Amniotic stem cell (primary cell): ENCODE data around the gene TCL1B.
"Not testable (repeated sequence)": the region's sequence is repeated elsewhere in the genome, so short reads cannot be mapped to it uniquely, and the experiment has no call there.

Experiments
- DNase-seq: peaks from one replicate; lab custom pipeline; 2025; lab: John Stamatoyannopoulos, UW

The TCL1B gene, protein sequence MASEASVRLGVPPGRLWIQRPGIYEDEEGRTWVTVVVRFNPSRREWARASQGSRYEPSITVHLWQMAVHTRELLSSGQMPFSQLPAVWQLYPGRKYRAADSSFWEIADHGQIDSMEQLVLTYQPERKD

GRCh38 chr14:95685978-95686922, at the start of gene TCL1B:
TSS of gene TCL1B (plus strand) at chr14:95686426. CDS start at chr14:95686468, 42 bp downstream.
- no peak for DNase-seq

DNA sequence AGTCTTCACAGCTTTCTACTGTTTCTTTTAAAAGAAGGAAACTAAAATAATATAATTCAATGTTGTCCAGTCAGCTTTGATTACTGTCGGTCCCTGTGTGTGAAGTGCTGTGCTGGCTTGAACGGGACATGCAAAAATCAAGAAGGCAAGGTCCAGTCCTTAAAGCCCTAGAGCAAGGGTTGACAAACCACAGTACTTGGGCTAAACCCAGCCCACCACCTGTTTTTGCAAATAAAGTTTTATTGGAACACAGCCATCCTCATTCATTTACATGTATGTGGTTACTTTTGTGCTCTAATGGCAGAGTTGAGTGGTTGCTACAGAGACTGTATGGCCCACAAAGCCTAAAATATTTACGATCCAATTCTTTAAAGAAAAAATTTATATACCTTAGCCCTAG, 41.2 kb upstream of the TCL1B start:
- no peak for DNase-seq

DNA sequence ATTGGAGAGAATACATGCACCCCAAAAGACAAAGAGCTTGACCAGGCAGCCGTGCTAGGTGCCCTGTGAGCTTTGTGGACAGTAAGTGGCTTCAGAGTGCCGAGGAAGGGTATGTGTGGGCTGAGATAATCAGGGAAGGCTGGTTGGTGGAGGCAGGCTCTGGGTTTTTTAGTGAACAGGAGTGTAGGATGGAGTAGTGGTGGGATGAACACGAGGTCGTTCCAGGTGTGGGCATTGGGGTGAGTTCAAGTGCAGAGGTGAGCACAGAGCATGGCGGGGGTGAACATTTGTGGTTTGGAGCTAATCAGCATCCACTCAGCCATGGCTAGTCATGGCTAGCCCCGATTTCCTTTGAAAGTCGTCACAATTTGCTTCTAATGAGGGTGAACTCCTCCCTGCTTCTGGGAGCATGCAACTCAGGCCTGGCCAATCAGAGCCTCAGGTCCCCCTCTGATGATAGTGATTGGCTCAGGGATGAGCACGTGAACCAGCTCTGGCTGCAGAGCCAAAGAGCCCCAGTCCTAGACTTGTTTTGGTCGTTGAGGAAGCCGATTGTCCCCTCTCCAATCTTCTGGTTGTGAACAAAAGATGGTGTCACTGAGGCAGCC, 40.7 kb upstream of the TCL1B start:
- DNase-seq: no peak

DNA sequence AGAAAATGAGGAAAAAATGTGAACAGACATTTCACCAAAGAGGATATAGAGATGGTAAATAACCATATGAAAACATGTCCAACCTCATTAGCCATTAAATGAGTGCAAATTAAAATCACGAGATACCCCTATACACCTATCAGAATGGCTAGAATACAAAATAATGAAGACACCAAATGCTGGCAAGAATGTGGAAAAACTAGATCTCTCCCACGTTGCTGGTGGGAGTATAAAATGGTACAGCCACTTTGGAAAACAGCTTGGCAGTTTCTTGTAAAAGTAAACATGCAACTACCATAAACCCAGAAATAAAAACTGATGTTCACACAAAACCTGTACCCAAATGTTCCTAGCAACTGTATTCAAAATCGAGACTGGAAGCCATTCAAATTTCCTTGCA, 38.3 kb upstream of the TCL1B start:
- DNase-seq: no peak

GRCh38 chr14:95649230-95649629, 37.0 kb upstream of the TCL1B start:
- no peak for DNase-seq

DNA sequence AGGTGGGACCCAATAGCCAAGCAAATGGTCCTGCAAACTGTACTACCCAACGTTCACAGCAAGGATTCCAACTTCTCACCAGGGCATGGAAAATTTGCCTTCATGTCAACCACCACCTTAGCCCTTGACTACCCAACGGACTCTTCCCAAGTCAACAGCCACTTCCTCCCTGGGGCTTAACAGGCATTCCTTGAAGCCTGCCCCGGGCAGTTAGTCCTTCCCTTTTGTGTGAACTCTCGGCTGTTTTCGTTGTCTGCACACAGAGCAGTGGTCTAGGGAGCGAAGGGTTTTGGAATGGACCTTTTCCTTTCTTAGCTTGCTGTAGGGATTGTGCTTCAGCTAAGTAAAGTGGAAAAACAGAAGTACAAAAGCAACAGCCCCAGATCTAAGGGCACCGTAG, 35.2 kb upstream of the TCL1B start:
- no peak for DNase-seq

- no peak for DNase-seq
Measured at GRCh38 chr14:95651821-95652583, 34.2 kb upstream of the TCL1B start.

DNA sequence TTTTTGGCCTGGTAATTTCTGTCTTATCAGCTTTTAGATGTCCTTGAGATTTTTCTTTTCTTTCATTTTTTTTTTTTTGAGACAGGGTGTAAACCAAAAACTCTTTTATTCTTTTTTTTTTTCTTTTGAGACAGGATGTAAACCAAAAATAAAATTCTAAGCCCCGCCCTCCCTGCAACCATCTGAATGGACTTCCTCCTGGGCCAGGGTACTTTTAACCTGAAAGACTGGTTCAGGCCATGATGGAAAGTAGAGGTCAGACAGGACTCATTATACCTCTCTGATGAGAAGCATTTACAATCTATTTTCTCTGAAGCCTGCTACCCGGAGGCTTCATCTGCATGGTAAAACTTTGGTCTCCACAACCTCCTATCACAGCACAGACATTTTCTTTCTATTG, 33.5 kb upstream of the TCL1B start:
- DNase-seq: no peak

DNA sequence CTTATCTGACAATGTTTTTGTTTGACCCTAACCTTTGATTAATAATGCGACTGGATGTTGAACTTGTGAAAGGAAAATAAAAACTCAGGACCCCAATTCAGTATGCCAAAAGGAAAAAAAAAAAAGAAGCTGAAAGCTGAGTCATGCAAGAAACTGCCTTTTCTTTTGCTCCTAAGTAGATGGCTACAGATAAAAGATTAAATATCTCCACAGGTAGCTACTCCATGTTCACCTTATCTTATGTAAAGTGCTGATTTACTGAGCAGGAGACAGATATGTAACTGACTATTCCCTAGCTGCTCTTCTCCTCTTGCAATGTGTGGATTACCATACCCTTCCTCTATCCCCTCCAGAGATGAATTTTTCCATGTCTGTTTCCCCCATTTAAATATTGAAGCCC, 30.8 kb upstream of the TCL1B start:
- no peak for DNase-seq

DNA sequence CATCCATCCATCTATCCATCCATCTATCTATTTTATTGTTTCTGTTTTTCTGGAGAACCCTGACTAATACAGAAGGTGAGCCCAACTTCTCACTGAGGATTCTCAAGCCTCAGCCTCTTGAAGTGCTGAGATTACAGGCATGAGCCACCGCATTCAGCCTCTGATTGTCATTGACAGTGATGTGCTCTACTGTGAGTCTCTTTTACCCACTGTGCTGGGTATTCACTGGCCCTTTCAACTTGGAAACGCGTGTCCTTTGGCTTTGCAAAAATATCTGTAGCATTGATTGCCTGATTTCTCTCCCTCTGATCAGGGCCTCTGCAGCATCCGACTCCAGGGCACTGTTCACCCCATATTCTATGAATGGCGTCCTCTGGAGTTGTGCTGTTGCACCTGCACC, 29.6 kb upstream of the TCL1B start:
- DNase-seq: no peak

GRCh38 chr14:95657454-95657853, 28.8 kb upstream of the TCL1B start:
- DNase-seq: no peak

GRCh38 chr14:95659293-95659989, 26.8 kb upstream of the TCL1B start:
- DNase-seq: no peak

- no peak for DNase-seq
Measured at GRCh38 chr14:95659990-95660385, 26.2 kb upstream of the TCL1B start.

DNA sequence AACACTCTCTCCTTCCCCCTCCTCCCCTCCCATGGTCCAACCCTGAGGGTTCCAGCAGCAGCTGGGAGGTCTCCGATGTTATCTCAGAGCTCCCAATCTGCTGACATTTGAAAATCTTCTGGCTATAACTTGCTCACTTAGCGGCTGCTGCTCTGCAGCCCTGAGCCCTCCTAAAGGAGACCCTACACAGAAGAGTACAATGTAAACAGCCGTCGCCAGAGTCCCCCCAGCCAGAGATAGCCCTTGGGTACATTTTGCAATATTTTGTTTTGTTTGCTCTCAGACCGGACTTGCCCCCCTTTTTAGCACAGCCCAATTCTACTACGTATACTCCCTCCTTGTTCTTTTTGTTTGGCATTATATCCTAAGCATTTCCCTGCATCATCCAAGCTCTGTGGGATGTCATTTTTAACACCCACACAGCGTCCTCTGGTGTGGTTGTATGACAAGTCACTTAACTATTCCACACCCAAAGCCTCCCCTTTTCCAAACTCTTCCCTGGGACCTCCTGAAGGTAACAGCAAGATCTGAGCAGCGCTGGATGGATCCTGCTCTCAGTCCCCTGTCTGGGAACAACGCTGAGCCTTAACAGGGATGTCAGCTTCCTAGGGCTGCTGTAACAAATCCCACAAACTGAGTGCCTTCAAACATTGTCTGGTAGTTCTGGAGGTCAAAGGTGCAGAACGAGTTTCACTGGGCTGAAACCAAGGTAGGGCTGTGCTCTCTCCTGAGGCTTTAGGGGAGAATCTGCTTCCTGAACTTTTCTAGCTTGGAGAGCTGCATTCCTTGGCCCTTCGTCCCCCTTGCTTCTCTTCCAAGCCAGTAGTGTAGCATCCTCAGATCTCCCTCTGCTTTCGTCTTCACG, 25.3 kb upstream of the TCL1B start:
- no peak for DNase-seq

- DNase-seq: no peak
Measured at GRCh38 chr14:95662376-95663186, 23.6 kb upstream of the TCL1B start.

GRCh38 chr14:95663226-95663797, 22.9 kb upstream of the TCL1B start:
- DNase-seq: no peak

DNA sequence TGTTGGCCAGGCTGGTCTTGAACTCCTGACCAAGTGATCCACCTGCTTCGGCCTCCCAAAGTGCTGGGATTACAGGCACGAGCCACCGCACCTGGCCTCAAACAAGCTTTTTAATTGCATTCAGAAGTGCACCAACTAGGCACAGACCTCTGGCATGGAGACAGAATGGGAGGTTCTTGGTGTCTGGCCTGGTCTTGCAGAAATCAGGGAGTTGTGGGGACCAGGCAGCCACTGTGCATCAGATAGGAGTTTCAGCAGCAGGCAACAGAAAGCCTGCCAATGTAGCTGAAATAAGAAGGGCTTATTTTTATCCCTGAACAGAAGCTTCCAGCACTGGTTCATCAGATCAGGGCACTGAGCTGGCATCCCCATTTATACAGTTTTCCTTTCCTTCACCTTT, 22.2 kb upstream of the TCL1B start:
- no peak for DNase-seq

- DNase-seq: no peak
Measured at GRCh38 chr14:95664546-95664945, 21.7 kb upstream of the TCL1B start.

DNA sequence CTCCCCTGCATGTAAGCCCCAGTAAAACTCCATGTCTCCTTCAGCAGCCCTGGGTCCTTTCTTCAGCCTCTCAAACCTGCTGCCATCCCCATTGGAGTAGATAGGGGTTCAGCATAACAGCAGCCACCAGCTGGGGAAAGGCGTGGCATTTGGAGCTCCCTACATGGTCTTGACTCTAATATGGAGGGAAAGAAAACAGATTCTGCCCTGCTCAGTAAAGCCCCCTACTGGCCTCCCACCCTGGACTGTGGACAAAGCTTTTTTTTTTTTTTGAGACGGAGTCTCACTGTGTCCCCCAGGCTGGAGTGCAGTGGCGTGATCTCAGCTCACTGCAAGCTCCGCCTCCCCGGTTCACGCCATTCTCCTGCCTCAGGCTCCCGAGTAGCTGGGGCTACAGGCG, 20.7 kb upstream of the TCL1B start:
- not testable (repeated sequence) for DNase-seq

GRCh38 chr14:95666450-95666849, 19.8 kb upstream of the TCL1B start:
- DNase-seq: no peak
